CD8-positive, alpha-beta memory T cell (primary cell): Measurements from ENCODE around the gene ADIPOQ. TPM values are rescaled to one million over a fixed set of nuclear protein-coding genes. Genes with fewer than 3 reads are reported as not detected.
"Not testable (repeated sequence)": the region's sequence is repeated elsewhere in the genome, so short reads cannot be mapped to it uniquely, and the experiment has no call there.

ENCODE experiments used
- CTCF ChIA-PET: fragments of 350-600 bp; sonication (Branson Sonifier 250); formaldehyde crosslinking; loops from one replicate; lab custom pipeline; 2021; ENCODE audit warnings: antibody characterized with exemption; lab: Charles Lee
- POLR2A ChIA-PET: fragments of 350-600 bp; sonication (Branson Sonifier 250); formaldehyde crosslinking; loops from one replicate; lab custom pipeline; 2021; ENCODE audit warnings: antibody characterized with exemption; lab: Charles Lee
- DNase-seq, 5 donors: peaks; one replicate each; pipeline versions ENCODE4 v3.0.0 to v3.0.0-alpha.2; 2020 to 2022; ENCODE audit warnings: mixed read lengths in 1 of 5
- H3K27ac ChIP-seq: one replicate; pipeline ENCODE4 v1.7.0; 2013; ENCODE audit warnings: low read depth, mild to moderate bottlenecking, low read length, moderate library complexity
- H3K27me3 ChIP-seq: 2 replicates; pipeline ENCODE4 v1.7.0; 2013; ENCODE audit warnings: low read length, mild to moderate bottlenecking; ENCODE audit not compliant: insufficient read depth, poor library complexity, severe bottlenecking
- H3K36me3 ChIP-seq: 2 replicates; pipeline ENCODE4 v1.7.0; 2013; ENCODE audit warnings: mild to moderate bottlenecking, low read length, moderate library complexity; ENCODE audit not compliant: insufficient read depth
- H3K4me1 ChIP-seq: 2 replicates; pipeline ENCODE4 v1.7.0; 2013; ENCODE audit warnings: mild to moderate bottlenecking, low read length, moderate library complexity; ENCODE audit not compliant: insufficient read depth
- H3K4me3 ChIP-seq: 2 replicates; pipeline ENCODE4 v1.7.0; 2013; ENCODE audit warnings: mild to moderate bottlenecking, low read length
- H3K9me3 ChIP-seq: 2 replicates; pipeline ENCODE4 v1.7.0; 2013; ENCODE audit warnings: mild to moderate bottlenecking, low read length
- H3K27ac Mint-ChIP-seq, 8 donors: one replicate each; pipeline ENCODE4 v1.8.0; 2020 to 2021; ENCODE audit warnings: mixed read lengths in 8 of 8, mild to moderate bottlenecking in 6 of 8, inconsistent platforms in 3 of 8, moderate library complexity in 3 of 8
- H3K27me3 Mint-ChIP-seq, 2 donors: one replicate each; pipeline ENCODE4 v1.8.0; 2020 to 2021; ENCODE audit warnings: mixed read lengths in 2 of 2, mild to moderate bottlenecking in 1 of 2, moderate library complexity in 1 of 2
- H3K36me3 Mint-ChIP-seq, 3 donors: one replicate each; pipeline ENCODE4 v1.8.0; 2020 to 2021; ENCODE audit warnings: mixed read lengths in 3 of 3, inconsistent platforms in 1 of 3, mild to moderate bottlenecking in 1 of 3
- H3K4me1 Mint-ChIP-seq, 3 donors: one replicate each; pipeline ENCODE4 v1.8.0; 2020 to 2021; ENCODE audit warnings: mixed read lengths in 3 of 3, inconsistent platforms in 1 of 3, mild to moderate bottlenecking in 1 of 3
- H3K4me3 Mint-ChIP-seq, 7 donors: one replicate each; pipeline ENCODE4 v1.8.0; 2020 to 2021; ENCODE audit warnings: mixed read lengths in 7 of 7, mild to moderate bottlenecking in 6 of 7, moderate library complexity in 4 of 7, inconsistent platforms in 2 of 7
- H3K9me3 Mint-ChIP-seq, 5 donors: one replicate each; pipeline ENCODE4 v1.8.0; 2020 to 2022; ENCODE audit warnings: mixed read lengths in 5 of 5, mild to moderate bottlenecking in 3 of 5, moderate library complexity in 2 of 5, inconsistent platforms in 1 of 5
- polyA plus RNA-seq: library from polyadenylated mRNA; unstranded; fragments of 300-500 nt; fragmentation: Illumina TruSeq; gene quantifications from one replicate; pipeline ENCODE4 v1.2.3, GENCODE V29; 2021
- total RNA-seq, 2 experiments: library from RNA; stranded (reverse); gene quantifications; one replicate each; pipeline ENCODE4 v1.2.3, GENCODE V29; 2021

The ADIPOQ gene
- total and polyA plus RNA-seq, 3 experiments from 2014 or later, result not detected

- H3K9me3 Mint-ChIP-seq, result no peaks in the 10 kb centered on the region
- ChIA-PET CTCF (interaction anchor here (0.8 kb wide), 1 partner anchor 35 kb away, joined by 3 read pairs; no protein-coding TSS in a partner anchor), POLR2A (no interaction called here)
- Histone ChIP-seq H3K36me3 (no peaks in the 10 kb centered on the region), H3K27ac (no peak overlapping the region), H3K4me3 (no peak overlapping the region), H3K9me3 (no peaks in the 10 kb centered on the region), H3K4me1 (peaks cover 5% of the 10 kb centered on the region), H3K27me3 (no peaks in the 10 kb centered on the region)
- H3K36me3 Mint-ChIP-seq, result no peaks in the 10 kb centered on the region
- peaks cover 10 to 19% (median 13%) of the 10 kb centered on the region in 3 donors for H3K4me1 Mint-ChIP-seq
- DNase-seq, result no peak
- no peak overlapping the region for H3K4me3 Mint-ChIP-seq
- H3K27ac Mint-ChIP-seq, result peak overlapping the region in 3 of 8 donors; percentile 14 to 51 (median 50)
- H3K27me3 Mint-ChIP-seq, result no peaks in the 10 kb centered on the region
Observed at GRCh38 chr3:186896006-186896405, 53.5 kb downstream of the ADIPOQ start.

- Histone ChIP-seq H3K27ac (no peak overlapping the region), H3K4me3 (no peak overlapping the region), H3K27me3 (no peaks in the 10 kb centered on the region), H3K9me3 (no peaks in the 10 kb centered on the region), H3K4me1 (peaks cover 12% of the 10 kb centered on the region), H3K36me3 (no peaks in the 10 kb centered on the region)
- H3K4me1 Mint-ChIP-seq, result peaks cover 15 to 25% (median 20%) of the 10 kb centered on the region in 3 donors
- CTCF ChIA-PET, result interaction anchor here (0.8 kb wide), 1 partner anchor 35 kb away, joined by 3 read pairs; no protein-coding TSS in a partner anchor
- no peak for DNase-seq
- no peak overlapping the region for H3K4me3 Mint-ChIP-seq
- no peaks in the 10 kb centered on the region for H3K36me3 Mint-ChIP-seq
- no peaks in the 10 kb centered on the region for H3K27me3 Mint-ChIP-seq
- POLR2A ChIA-PET, result no interaction called here
- H3K27ac Mint-ChIP-seq, result no peak overlapping the region
- H3K9me3 Mint-ChIP-seq, result no peaks in the 10 kb centered on the region
Observed at GRCh38 chr3:186896875-186897274, 54.4 kb downstream of the ADIPOQ start.

- DNase-seq, result no peak
- H3K27me3 ChIP-seq, result no peaks in the 10 kb centered on the region
- ChIA-PET CTCF (no interaction called here), POLR2A (no interaction called here)
- Mint-ChIP-seq H3K36me3 (peaks cover 3 to 32% (median 10%) of the 10 kb centered on the region in 3 donors), H3K27ac (peak overlapping the region in 5 of 8 donors; percentile 35 to 86 (median 77)), H3K27me3 (no peaks in the 10 kb centered on the region), H3K4me1 (peaks cover 23 to 32% (median 29%) of the 10 kb centered on the region in 3 donors), H3K9me3 (peaks cover 7 to 33% (median 33%) of the 10 kb centered on the region in 5 donors), H3K4me3 (peak overlapping the region in 2 of 7 donors; percentile 38 to 57)
- H3K4me1 ChIP-seq, result peaks cover 12% of the 10 kb centered on the region
- H3K9me3 ChIP-seq, result no peaks in the 10 kb centered on the region
- no peak overlapping the region for H3K27ac ChIP-seq
- H3K36me3 ChIP-seq, result no peaks in the 10 kb centered on the region
- no peak overlapping the region for H3K4me3 ChIP-seq
Observed at GRCh38 chr3:186901135-186901734, 58.7 kb downstream of the ADIPOQ start.

GRCh38 chr3:186902154-186902553, 59.6 kb downstream of the ADIPOQ start:
- no peaks in the 10 kb centered on the region for H3K27me3 ChIP-seq
- peaks cover 12% of the 10 kb centered on the region for H3K4me1 ChIP-seq
- POLR2A ChIA-PET, result no interaction called here
- Mint-ChIP-seq H3K27ac (peak overlapping the region in 2 of 8 donors; percentile 42 to 90), H3K4me3 (no peak overlapping the region), H3K36me3 (peaks cover 7 to 41% (median 19%) of the 10 kb centered on the region in 3 donors), H3K27me3 (no peaks in the 10 kb centered on the region), H3K9me3 (peaks cover 12 to 42% (median 42%) of the 10 kb centered on the region in 5 donors), H3K4me1 (peaks cover 31 to 38% (median 36%) of the 10 kb centered on the region in 3 donors)
- H3K36me3 ChIP-seq, result no peaks in the 10 kb centered on the region
- DNase-seq, result no peak
- no peak overlapping the region for H3K27ac ChIP-seq
- H3K4me3 ChIP-seq, result no peak overlapping the region
- peaks cover 5% of the 10 kb centered on the region for H3K9me3 ChIP-seq
- CTCF ChIA-PET, result no interaction called here

- Mint-ChIP-seq H3K36me3 (peaks cover 10 to 47% (median 23%) of the 10 kb centered on the region in 3 donors), H3K4me3 (no peak overlapping the region), H3K4me1 (peaks cover 35 to 43% (median 42%) of the 10 kb centered on the region in 3 donors), H3K27me3 (no peaks in the 10 kb centered on the region), H3K27ac (peak overlapping the region in 4 of 8 donors; percentile 12 to 66 (median 39)), H3K9me3 (peaks cover 12 to 48% (median 47%) of the 10 kb centered on the region in 5 donors)
- Histone ChIP-seq H3K9me3 (peaks cover 8% of the 10 kb centered on the region), H3K36me3 (no peaks in the 10 kb centered on the region), H3K4me3 (no peak overlapping the region), H3K27me3 (no peaks in the 10 kb centered on the region), H3K4me1 (peaks cover 13% of the 10 kb centered on the region), H3K27ac (no peak overlapping the region)
- DNase-seq, result no peak
- CTCF ChIA-PET, result no interaction called here
- POLR2A ChIA-PET, result no interaction called here
Observed at GRCh38 chr3:186902713-186903112, 60.2 kb downstream of the ADIPOQ start.

- CTCF ChIA-PET, result interaction anchor here (0.9 kb wide), 1 partner anchor 55 kb away, joined by 3 read pairs; no protein-coding TSS in a partner anchor
- Histone ChIP-seq H3K4me1 (peaks cover 21% of the 10 kb centered on the region), H3K9me3 (peaks cover 10% of the 10 kb centered on the region)
- H3K27me3 Mint-ChIP-seq, H3K4me3 Mint-ChIP-seq, POLR2A ChIA-PET, H3K27ac ChIP-seq, H3K36me3 ChIP-seq, H3K4me3 ChIP-seq, H3K27ac Mint-ChIP-seq, H3K27me3 ChIP-seq, DNase-seq: not testable (repeated sequence)
- H3K36me3 Mint-ChIP-seq, result peaks cover 11 to 56% (median 32%) of the 10 kb centered on the region in 3 donors
- peaks cover 15 to 58% (median 57%) of the 10 kb centered on the region in 5 donors for H3K9me3 Mint-ChIP-seq
- peaks cover 44 to 53% (median 51%) of the 10 kb centered on the region in 3 donors for H3K4me1 Mint-ChIP-seq
Observed at GRCh38 chr3:186903676-186904075, 61.2 kb downstream of the ADIPOQ start.

GRCh38 chr3:186907075-186907474, 64.6 kb downstream of the ADIPOQ start:
- H3K9me3 Mint-ChIP-seq, result peaks cover 15 to 70% (median 64%) of the 10 kb centered on the region in 5 donors
- CTCF ChIA-PET, result interaction anchor here (3.6 kb wide), 1 partner anchor 24 kb away, joined by 35 read pairs; the partner anchor contains the start of gene ST6GAL1
- DNase-seq, H3K4me3 ChIP-seq, H3K27ac ChIP-seq, H3K27me3 ChIP-seq, H3K36me3 ChIP-seq, POLR2A ChIA-PET, H3K27me3 Mint-ChIP-seq: not testable (repeated sequence)
- H3K9me3 ChIP-seq, result peaks cover 10% of the 10 kb centered on the region
- peaks cover 11 to 61% (median 32%) of the 10 kb centered on the region in 3 donors for H3K36me3 Mint-ChIP-seq
- H3K4me1 ChIP-seq, result peaks cover 22% of the 10 kb centered on the region
- H3K4me1 Mint-ChIP-seq, result peaks cover 42 to 51% (median 46%) of the 10 kb centered on the region in 3 donors
- H3K27ac Mint-ChIP-seq, result peak overlapping the region in 5 of 8 donors; percentile 30 to 83 (median 44)
- H3K4me3 Mint-ChIP-seq, result peak overlapping the region in 2 of 7 donors; percentile 44 to 67
